Measurements from ENCODE around the gene ZNF84. TPM values are rescaled to one million over a fixed set of nuclear protein-coding genes. Genes with fewer than 3 reads are reported as not detected.

ZNF84 gene
- total RNA-seq, 1 donor from 2014 or later, result 24.5 TPM

DNA sequence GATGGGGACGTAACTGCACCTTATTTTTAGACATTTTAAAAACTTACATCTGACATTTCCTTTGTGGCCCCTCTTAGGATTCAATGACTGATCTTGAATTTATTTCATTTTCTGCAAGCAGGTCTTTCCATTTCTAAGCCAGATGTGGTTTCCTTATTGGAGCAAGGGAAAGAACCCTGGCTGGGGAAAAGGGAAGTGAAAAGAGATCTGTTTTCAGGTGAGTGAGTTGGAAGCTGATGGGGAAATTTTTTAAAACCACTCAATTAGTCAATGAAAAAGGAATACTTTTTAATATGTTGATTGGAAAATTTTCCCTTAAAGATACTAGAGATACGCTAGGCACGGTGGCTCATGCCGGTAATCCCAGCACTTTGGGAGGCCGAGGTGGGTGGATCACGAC is 46.0 kb downstream of the ZNF84 start:
- H3K4me1 ChIP-seq, result peaks cover 6% of the 10 kb centered on the region
- no peak overlapping the region for H3K27ac ChIP-seq
- ATAC-seq (no peak), DNase-seq (no peak)
- no peak for TF ChIP-seq CTCF (IDR thresholded peaks at IDR 0.05)
- no peaks in the 10 kb centered on the region for H3K27me3 ChIP-seq (ENCODE audit: low read depth)
- H3K36me3 ChIP-seq, result peaks cover 53% of the 10 kb centered on the region
- intact Hi-C loops (cut with DNase I), result no loop called here
- peaks cover 76% of the 10 kb centered on the region for H3K9me3 ChIP-seq
- H3K4me3 ChIP-seq, result no peak overlapping the region

- DNase-seq (no peak), ATAC-seq (no peak)
- no peak for TF ChIP-seq CTCF (IDR thresholded peaks at IDR 0.05)
- Histone ChIP-seq H3K9me3 (peaks cover 100% of the 10 kb centered on the region), H3K27me3 (ENCODE audit: low read depth) (no peaks in the 10 kb centered on the region), H3K27ac (no peak overlapping the region), H3K36me3 (peaks cover 51% of the 10 kb centered on the region), H3K4me3 (no peak overlapping the region), H3K4me1 (no peaks in the 10 kb centered on the region)
- intact Hi-C loops (cut with DNase I), result no loop called here
Measured at GRCh38 chr12:133105620-133106019, 68.3 kb downstream of the ZNF84 start.

GRCh38 chr12:133106253-133106652 is 68.9 kb downstream of the ZNF84 start:
- Histone ChIP-seq H3K4me1 (no peaks in the 10 kb centered on the region), H3K9me3 (peaks cover 100% of the 10 kb centered on the region), H3K4me3 (no peak overlapping the region), H3K27me3 (ENCODE audit: low read depth) (no peaks in the 10 kb centered on the region), H3K27ac (no peak overlapping the region), H3K36me3 (peaks cover 44% of the 10 kb centered on the region)
- TF ChIP-seq CTCF (IDR thresholded peaks at IDR 0.05), result no peak
- intact Hi-C loops (cut with DNase I), result no loop called here
- DNase-seq (no peak), ATAC-seq (no peak)

DNA sequence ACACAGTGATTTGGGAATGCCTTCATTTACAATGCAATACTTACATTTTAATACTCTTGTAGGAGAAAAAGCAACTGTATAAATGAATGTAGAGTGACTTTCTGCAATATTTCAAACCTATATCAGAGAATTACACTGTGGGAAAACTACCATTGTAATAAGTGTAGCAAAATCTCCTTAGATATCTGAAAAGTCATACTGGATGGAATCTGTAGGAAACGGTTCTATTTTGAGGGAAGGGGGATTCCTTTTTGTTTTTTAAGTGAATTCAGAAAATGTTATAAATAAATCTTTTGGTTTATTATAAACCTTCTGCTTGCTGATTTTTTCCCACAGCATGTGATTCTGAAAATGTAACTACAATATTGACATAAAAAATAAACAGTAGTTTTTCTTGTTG is 69.8 kb downstream of the ZNF84 start:
- no peak overlapping the region for H3K4me3 ChIP-seq
- intact Hi-C loops (cut with DNase I), result no loop called here
- H3K9me3 ChIP-seq, result peaks cover 100% of the 10 kb centered on the region
- ATAC-seq (no peak), DNase-seq (no peak)
- no peak overlapping the region for H3K27ac ChIP-seq
- no peak for TF ChIP-seq CTCF (IDR thresholded peaks at IDR 0.05)
- H3K36me3 ChIP-seq, result peaks cover 36% of the 10 kb centered on the region
- no peaks in the 10 kb centered on the region for H3K27me3 ChIP-seq (ENCODE audit: low read depth)
- H3K4me1 ChIP-seq, result no peaks in the 10 kb centered on the region

GRCh38 chr12:133108150-133108549 is 70.8 kb downstream of the ZNF84 start:
- Histone ChIP-seq H3K9me3 (peaks cover 100% of the 10 kb centered on the region), H3K4me1 (no peaks in the 10 kb centered on the region), H3K27ac (no peak overlapping the region), H3K27me3 (ENCODE audit: low read depth) (no peaks in the 10 kb centered on the region), H3K4me3 (no peak overlapping the region), H3K36me3 (peaks cover 27% of the 10 kb centered on the region)
- intact Hi-C loops (cut with DNase I), result no loop called here
- no peak for DNase-seq
- no peak for TF ChIP-seq CTCF (IDR thresholded peaks at IDR 0.05)
- ATAC-seq, result no peak

Other genes with a start within 250 kb of the ZNF84 start
- gene GOLGA3, start 208.6 kb upstream of the ZNF84 start, total RNA-seq, result 59.7 TPM
- gene CHFR, start 149.9 kb upstream of the ZNF84 start, total RNA-seq, result 43.6 TPM
- 13.3 TPM for gene ZNF605, start 81.2 kb upstream of the ZNF84 start, total RNA-seq
- gene ZNF26, start 51.1 kb upstream of the ZNF84 start, total RNA-seq, result 12.6 TPM
- gene ZNF140, start 43.4 kb downstream of the ZNF84 start, total RNA-seq, result 15.0 TPM
- gene ZNF891, start 92.8 kb downstream of the ZNF84 start, total RNA-seq, result 2.6 TPM
- gene ZNF10, start 93.1 kb downstream of the ZNF84 start, total RNA-seq, result 7.7 TPM
- 23.3 TPM for gene ZNF268, start 144.0 kb downstream of the ZNF84 start, total RNA-seq
- not detected for gene ANHX, start 198.4 kb downstream of the ZNF84 start, total RNA-seq